ENCODE data around the gene MRAP.

DNA sequence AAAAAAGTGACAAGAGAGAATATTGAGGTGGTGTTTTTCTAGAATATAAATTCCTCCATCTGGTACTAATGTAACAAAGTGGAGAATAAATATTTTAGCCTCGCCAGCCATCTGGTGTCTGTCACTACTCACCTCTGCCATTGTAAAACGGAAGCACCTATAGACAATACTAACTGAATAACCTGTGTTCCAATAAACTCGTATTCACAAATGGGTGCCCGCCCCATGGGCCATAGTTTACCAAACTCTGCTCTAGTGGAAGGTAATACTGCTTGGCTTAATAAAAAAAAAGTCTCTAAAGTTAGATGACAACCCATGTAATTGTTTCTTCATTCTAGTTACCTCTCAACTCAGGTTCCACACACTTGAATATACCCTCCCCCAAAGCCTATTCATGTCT lies 27.9 kb upstream of the MRAP start:
- TF ChIP-seq, protein P1, sequence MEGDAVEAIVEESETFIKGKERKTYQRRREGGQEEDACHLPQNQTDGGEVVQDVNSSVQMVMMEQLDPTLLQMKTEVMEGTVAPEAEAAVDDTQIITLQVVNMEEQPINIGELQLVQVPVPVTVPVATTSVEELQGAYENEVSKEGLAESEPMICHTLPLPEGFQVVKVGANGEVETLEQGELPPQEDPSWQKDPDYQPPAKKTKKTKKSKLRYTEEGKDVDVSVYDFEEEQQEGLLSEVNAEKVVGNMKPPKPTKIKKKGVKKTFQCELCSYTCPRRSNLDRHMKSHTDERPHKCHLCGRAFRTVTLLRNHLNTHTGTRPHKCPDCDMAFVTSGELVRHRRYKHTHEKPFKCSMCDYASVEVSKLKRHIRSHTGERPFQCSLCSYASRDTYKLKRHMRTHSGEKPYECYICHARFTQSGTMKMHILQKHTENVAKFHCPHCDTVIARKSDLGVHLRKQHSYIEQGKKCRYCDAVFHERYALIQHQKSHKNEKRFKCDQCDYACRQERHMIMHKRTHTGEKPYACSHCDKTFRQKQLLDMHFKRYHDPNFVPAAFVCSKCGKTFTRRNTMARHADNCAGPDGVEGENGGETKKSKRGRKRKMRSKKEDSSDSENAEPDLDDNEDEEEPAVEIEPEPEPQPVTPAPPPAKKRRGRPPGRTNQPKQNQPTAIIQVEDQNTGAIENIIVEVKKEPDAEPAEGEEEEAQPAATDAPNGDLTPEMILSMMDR (IDR thresholded peaks at IDR 0.05) = no peak
- no peak for TF ChIP-seq POLR2A (IDR thresholded peaks at IDR 0.05)
- TF ChIP-seq POLR2AphosphoS5 (IDR thresholded peaks at IDR 0.05) = no peak
- TF ChIP-seq EP300 (IDR thresholded peaks at IDR 0.05) = no peak

Data from stomach (tissue), 4 donors.